Stimulated activated CD4-positive, alpha-beta T cell treated with anti-CD3 and anti-CD28 coated beads, Interleukin-4, amount 100 ng/mL, for 24 hours (primary cell): ENCODE data around the gene KRTAP2-3.

Experiments used
- DNase-seq: peaks from one replicate; pipeline ENCODE4 v3.0.0-alpha.2; 2020

Gene KRTAP2-3

DNA sequence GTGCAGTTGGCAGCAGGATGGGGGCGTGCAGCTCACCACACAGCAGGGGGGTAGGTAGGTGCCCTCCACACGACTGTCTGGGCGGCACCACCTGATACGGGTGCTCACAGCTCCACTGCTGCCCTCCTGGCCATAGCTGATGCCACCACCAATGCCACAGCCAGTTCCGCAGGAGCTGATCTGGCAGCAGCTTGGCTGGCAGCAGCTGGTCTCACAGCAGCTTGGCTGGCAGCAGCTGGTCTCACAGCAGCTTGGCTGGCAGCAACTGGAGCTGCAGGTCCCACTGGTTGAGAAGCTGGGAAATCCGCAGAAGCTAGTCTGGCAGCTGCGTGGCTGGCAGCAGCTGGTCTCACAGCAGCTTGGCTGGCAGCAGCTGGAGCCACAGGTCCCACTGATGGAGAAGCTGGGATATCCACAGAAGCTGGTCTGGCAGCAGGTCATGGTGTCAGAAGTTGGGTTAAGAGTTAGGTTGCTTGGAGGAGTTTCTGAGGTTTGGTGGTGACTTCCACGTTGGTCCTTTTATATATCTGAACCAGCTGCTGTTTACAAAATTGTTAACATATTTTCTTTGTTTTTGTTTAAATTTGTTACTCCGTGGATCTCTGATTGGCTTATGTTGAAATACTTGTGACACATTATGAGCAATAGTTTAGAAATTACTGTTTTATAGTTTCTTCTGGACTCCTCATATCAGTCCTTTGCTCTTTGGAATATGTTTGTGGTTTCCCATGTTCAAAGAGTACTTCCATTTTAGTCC lies 33.0 kb downstream of the KRTAP2-3 start, which contains the start of gene KRTAP1-5:
KRTAP1-5 (minus strand) TSS at position 494 of the 757 bp plus-strand sequence; CDS start at position 441, 53 bp downstream.
- DNase-seq: no peak

- no peak for DNase-seq
Measured at GRCh38 chr17:41024697-41025096, 35.2 kb downstream of the KRTAP2-3 start.

DNA sequence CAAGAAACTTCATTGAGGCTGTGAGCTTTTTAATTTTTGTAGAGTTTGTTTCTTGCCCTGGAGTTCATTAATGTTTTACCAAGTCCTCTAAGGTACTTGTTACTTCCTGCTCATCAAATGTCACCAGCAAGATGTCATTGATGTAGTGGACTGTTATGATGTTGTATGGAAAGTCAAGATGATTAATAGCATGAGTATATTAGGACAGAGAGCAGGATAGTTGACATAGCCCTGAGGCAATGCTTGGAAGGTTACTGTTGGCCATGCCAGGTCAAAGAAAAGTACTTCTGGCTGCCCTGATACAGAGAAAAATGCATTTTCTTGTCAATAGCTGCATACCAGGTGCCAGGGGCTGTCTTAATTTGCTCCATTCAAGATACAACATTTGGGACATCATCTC lies 39.6 kb downstream of the KRTAP2-3 start:
- no peak for DNase-seq

DNA sequence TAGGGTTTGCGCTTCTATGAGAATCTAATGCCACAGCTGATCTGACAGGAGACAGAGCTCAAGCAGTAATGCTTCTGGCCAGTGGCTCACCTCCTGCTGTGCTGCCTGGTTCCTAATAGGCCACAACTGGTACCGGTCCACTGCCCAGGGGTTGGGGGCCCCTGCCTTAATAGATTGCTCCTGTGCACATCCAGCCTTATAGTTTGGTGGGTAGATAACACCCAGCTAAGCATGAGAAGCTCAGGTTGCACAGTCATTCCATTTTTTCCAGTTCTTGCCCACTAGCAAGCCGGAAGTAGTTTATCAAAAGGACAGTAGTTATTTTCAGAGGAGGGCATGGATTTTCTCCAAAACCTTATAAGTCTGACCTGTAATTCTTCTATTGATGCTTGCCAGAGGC lies 40.5 kb downstream of the KRTAP2-3 start:
- DNase-seq: no peak

DNA sequence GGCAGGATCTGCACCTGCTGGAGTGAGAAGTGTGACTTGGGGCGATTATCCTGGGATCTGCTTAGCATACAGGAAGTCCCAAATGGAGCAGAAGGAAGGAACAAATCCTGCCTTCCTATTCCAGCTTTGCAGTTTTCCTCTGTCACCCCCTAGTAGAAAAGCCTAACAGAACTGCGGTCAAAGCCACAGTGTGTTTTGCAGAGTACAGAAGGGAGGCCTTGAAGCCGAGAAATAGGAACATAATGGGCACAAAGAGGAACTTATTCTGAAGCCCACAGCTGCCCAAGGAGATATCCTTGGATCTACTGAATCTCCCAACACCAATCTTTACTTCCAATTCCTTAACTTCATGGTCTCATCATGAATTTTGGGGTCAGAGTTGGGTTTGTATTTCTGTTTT lies 41.4 kb downstream of the KRTAP2-3 start:
- DNase-seq: no peak

- DNase-seq: no peak
Measured at GRCh38 chr17:41016578-41017215, 43.2 kb downstream of the KRTAP2-3 start.

DNA sequence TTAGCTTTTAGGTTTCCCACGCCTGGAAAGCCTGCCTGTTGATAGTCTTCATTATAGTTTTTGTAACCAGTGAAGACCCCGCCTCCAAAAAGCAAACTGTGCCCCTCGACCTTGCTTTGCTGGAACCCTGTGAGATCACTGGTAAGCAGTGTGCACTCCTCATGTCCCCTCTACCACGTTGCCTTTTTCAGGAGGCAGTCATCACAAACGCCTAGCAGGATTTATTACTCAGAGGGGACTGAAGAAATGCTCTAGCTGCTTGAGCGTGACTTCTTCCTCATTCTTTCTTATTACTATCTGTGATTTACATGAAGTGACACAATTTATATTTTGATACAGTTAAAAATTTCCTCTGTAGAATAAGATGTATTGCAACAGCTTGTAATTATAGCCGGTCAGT lies 44.5 kb downstream of the KRTAP2-3 start:
- DNase-seq: no peak

DNA sequence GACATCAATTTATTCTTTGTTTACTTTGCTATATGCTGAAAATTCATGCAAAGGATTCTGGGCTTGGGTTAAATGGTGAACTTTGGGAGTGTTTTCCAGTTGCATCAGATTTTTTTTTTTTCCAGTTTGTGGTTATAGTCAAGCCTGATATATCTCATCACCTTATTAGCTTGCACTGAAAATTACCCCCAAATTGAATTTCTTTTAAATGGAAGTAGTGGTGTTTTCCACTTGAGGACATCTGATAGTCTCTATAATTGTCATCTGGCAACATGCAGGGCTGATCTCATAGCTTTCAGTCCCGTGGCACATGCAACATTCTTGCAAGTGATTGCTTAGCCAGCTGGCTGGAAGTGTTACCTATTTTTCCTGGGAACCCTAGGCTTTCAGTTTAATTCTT lies 46.3 kb downstream of the KRTAP2-3 start:
- DNase-seq: no peak

DNA sequence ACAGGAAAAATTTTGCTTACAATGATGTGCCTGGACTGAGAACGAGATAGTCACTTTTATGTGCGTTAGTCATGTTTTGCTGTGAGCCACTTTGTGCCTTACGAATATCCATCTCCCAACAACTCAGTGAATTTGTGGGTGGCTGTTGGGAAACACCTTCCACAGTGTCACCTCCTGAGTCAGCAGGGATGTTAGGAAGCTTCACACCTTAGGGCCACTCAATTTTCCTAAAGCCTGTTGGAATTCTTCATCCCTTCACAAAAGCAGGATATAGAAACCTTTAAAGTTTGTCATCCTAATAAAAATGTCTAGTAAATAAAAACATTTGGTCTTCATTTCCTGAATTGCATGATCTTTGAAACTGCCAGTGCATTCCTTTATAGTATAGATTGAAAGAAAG lies 46.7 kb downstream of the KRTAP2-3 start:
- no peak for DNase-seq

GRCh38 chr17:41012326-41013120 lies 47.4 kb downstream of the KRTAP2-3 start:
- no peak for DNase-seq

DNA sequence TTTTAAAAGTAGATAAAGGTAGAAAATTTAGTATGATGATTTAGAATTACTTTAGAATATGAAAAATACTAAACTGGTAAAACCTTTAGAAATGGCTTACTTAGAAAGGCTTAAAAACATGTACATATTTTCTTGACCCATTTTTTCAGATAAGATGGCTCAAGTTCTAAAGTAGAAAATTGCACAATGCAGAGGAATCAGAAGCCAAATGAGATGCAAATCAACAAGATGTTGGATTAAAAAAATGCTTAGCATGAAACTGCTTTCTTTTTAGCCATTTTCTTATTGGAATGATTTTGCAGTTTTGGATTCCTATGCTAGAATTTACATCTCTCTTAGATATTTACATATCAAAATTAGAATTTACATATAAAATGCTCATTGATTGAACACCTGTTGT lies 49.5 kb downstream of the KRTAP2-3 start:
- no peak for DNase-seq

DNA sequence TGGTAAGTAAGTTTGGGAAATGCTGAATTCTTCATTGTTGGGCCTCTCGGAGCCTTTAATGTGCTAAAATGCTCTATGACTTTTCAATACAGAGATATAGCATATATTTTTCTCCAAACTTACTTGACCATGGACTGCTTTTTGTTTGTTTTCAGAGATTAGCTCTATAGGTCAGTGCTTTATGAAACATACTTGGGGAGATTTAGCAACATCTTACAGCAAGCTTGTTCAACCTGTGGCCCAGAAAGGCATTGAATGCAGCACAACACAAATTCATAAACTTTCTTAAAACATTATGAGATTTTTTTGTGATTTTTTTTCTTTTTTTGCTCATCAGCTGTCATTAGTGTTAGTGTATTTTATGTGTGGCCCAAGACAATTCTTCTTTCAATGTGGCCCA lies 50.0 kb downstream of the KRTAP2-3 start:
- DNase-seq: no peak

DNA sequence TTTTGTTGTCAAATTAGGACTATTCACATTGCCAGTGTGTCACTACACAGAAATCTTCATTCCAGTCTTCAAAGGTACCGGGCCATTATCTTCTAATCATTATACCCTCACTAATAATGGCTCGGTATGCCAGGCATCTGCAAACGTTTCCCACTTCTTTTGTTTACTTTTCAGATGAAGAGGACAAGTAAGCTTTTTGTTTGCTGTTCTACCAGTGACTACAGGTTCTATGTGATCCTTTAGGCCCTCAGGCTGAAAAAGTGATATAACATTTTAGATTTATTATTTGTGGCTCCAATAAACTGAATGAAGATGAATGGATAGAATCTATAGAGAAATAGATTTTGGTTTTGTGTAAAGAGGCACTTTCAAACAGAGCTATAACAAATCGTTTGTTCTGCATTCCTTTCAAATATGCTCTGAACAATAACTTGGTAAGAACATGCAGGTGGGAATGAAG lies 50.6 kb downstream of the KRTAP2-3 start:
- no peak for DNase-seq
